ENCODE data around the gene MUS81.
A peak's percentile ranks its signal among the peaks of the same experiment; 100 is the strongest.

The MUS81 gene

GRCh38 chr11:65862191-65862735, 2.0 kb downstream of the MUS81 start:
- no peak for DNase-seq

GRCh38 chr11:65862941-65863888, 3.0 kb downstream of the MUS81 start:
- no peak for DNase-seq

- no peak for DNase-seq
These were observed 3.9 kb downstream of the MUS81 start for GRCh38 chr11:65863889-65864705.

- DNase-seq: no peak
These were observed 4.7 kb downstream of the MUS81 start for GRCh38 chr11:65864706-65865471.

- no peak for DNase-seq
These were observed 5.4 kb downstream of the MUS81 start for GRCh38 chr11:65865550-65866172.

- no peak for DNase-seq
These were observed 6.5 kb downstream of the MUS81 start for GRCh38 chr11:65866509-65867283.

- no peak for DNase-seq
These were observed 7.2 kb downstream of the MUS81 start for GRCh38 chr11:65867284-65868071.

GRCh38 chr11:65868076-65868667, 7.9 kb downstream of the MUS81 start:
- no peak for DNase-seq

GRCh38 chr11:65868907-65869306, 8.7 kb downstream of the MUS81 start:
- no peak for DNase-seq

- no peak for DNase-seq
These were observed 9.5 kb downstream of the MUS81 start for GRCh38 chr11:65869643-65870306.

GRCh38 chr11:65870307-65870658, 10.1 kb downstream of the MUS81 start:
- no peak for DNase-seq

GRCh38 chr11:65870706-65871681, 10.8 kb downstream of the MUS81 start:
- DNase-seq: no peak

GRCh38 chr11:65871811-65872548, 11.7 kb downstream of the MUS81 start:
- DNase-seq: no peak

GRCh38 chr11:65872586-65873317, 12.5 kb downstream of the MUS81 start, which contains the start of gene EFEMP2:
Gene EFEMP2, minus strand, starts transcription at chr11:65872800. Its CDS starts 446 bp downstream, at chr11:65872354.
- DNase-seq: no peak

- DNase-seq: peak; percentile 34
These were observed 13.3 kb downstream of the MUS81 start for GRCh38 chr11:65873318-65874156.

- no peak for DNase-seq
These were observed 19.4 kb downstream of the MUS81 start, which contains the start of gene CTSW for GRCh38 chr11:65879617-65880016. Gene CTSW, plus strand, starts transcription at chr11:65879837. Its CDS starts 18 bp downstream, at chr11:65879855.

All from NCI-H187 treated with DMSO at 0.1 percent for 48 hours (cell line).